ENCODE measurements around the gene DIS3L2.
"Not testable (repeated sequence)": the region's sequence is repeated elsewhere in the genome, so short reads cannot be mapped to it uniquely, and the experiment has no call there.

The DIS3L2 gene

GRCh38 chr2:232104076-232104646 is 142.6 kb downstream of the DIS3L2 start:
- in situ Hi-C loops (cut with MboI; ENCODE audit: low sequenced_read_pairs): no loop called here

GRCh38 chr2:232111551-232111950 is 150.0 kb downstream of the DIS3L2 start:
- in situ Hi-C loops (cut with MboI; ENCODE audit: low sequenced_read_pairs): no loop called here

- in situ Hi-C loops (cut with MboI; ENCODE audit: low sequenced_read_pairs): no loop called here
These were observed 152.3 kb downstream of the DIS3L2 start for GRCh38 chr2:232113821-232114220.

- in situ Hi-C loops (cut with MboI; ENCODE audit: low sequenced_read_pairs): not testable (repeated sequence)
These were observed 154.3 kb downstream of the DIS3L2 start for GRCh38 chr2:232115728-232116361.

GRCh38 chr2:232116852-232117251 is 155.3 kb downstream of the DIS3L2 start:
- in situ Hi-C loops (cut with MboI; ENCODE audit: low sequenced_read_pairs): no loop called here

GRCh38 chr2:232117413-232117812 is 155.9 kb downstream of the DIS3L2 start:
- in situ Hi-C loops (cut with MboI; ENCODE audit: low sequenced_read_pairs): no loop called here

GRCh38 chr2:232120911-232121310 is 159.4 kb downstream of the DIS3L2 start:
- in situ Hi-C loops (cut with MboI; ENCODE audit: low sequenced_read_pairs): no loop called here

GRCh38 chr2:232124309-232124708 is 162.8 kb downstream of the DIS3L2 start:
- in situ Hi-C loops (cut with MboI; ENCODE audit: low sequenced_read_pairs): no loop called here

GRCh38 chr2:232126301-232127099 is 165.0 kb downstream of the DIS3L2 start:
- in situ Hi-C loops (cut with MboI; ENCODE audit: low sequenced_read_pairs): loop anchor here (25.0 kb wide), 1 partner anchor 214 kb away; no protein-coding TSS in a partner anchor

- in situ Hi-C loops (cut with MboI; ENCODE audit: low sequenced_read_pairs): loop anchor here (25.0 kb wide), 1 partner anchor 217 kb away; no protein-coding TSS in a partner anchor
These were observed 168.0 kb downstream of the DIS3L2 start for GRCh38 chr2:232129483-232129882.

- in situ Hi-C loops (cut with MboI; ENCODE audit: low sequenced_read_pairs): loop anchor here (25.0 kb wide), 1 partner anchor 220 kb away; no protein-coding TSS in a partner anchor
These were observed 170.7 kb downstream of the DIS3L2 start for GRCh38 chr2:232132181-232132580.

- in situ Hi-C loops (cut with MboI; ENCODE audit: low sequenced_read_pairs): loop anchor here (25.0 kb wide), 1 partner anchor 221 kb away; no protein-coding TSS in a partner anchor
These were observed 171.6 kb downstream of the DIS3L2 start for GRCh38 chr2:232133078-232133477.

GRCh38 chr2:232134939-232135338 is 173.4 kb downstream of the DIS3L2 start:
- in situ Hi-C loops (cut with MboI; ENCODE audit: low sequenced_read_pairs): loop anchor here (25.0 kb wide), 1 partner anchor 223 kb away; no protein-coding TSS in a partner anchor

GRCh38 chr2:232137356-232138147 is 176.0 kb downstream of the DIS3L2 start:
- in situ Hi-C loops (cut with MboI; ENCODE audit: low sequenced_read_pairs): loop anchor here (25.0 kb wide), 1 partner anchor 225 kb away; no protein-coding TSS in a partner anchor

- in situ Hi-C loops (cut with MboI; ENCODE audit: low sequenced_read_pairs): loop anchor here (25.0 kb wide), 1 partner anchor 226 kb away; no protein-coding TSS in a partner anchor
These were observed 176.9 kb downstream of the DIS3L2 start for GRCh38 chr2:232138441-232138840.

GRCh38 chr2:232139171-232139594 is 177.7 kb downstream of the DIS3L2 start:
- in situ Hi-C loops (cut with MboI; ENCODE audit: low sequenced_read_pairs): loop anchor here (25.0 kb wide), 1 partner anchor 227 kb away; no protein-coding TSS in a partner anchor

- in situ Hi-C loops (cut with MboI; ENCODE audit: low sequenced_read_pairs): loop anchor here (25.0 kb wide), 1 partner anchor 228 kb away; no protein-coding TSS in a partner anchor
These were observed 178.5 kb downstream of the DIS3L2 start for GRCh38 chr2:232139786-232140562.

- in situ Hi-C loops (cut with MboI; ENCODE audit: low sequenced_read_pairs): loop anchor here (25.0 kb wide), 1 partner anchor 229 kb away; no protein-coding TSS in a partner anchor
These were observed 180.1 kb downstream of the DIS3L2 start for GRCh38 chr2:232141591-232141990.

GRCh38 chr2:232142049-232142448 is 180.5 kb downstream of the DIS3L2 start:
- in situ Hi-C loops (cut with MboI; ENCODE audit: low sequenced_read_pairs): loop anchor here (25.0 kb wide), 1 partner anchor 230 kb away; no protein-coding TSS in a partner anchor

Measured in HL-60/S4 treated with retinoic acid at 250 ng/mL for 4 days and 3 days (cell line).